CD14-positive monocyte (primary cell): ENCODE results near the gene SPART. TPM values are rescaled to one million over a fixed set of nuclear protein-coding genes. Genes with fewer than 3 reads are reported as not detected.

Source experiments
- DNase-seq, 3 donors: peaks; one replicate each; pipeline ENCODE4 v3.0.0-alpha.2; 2011 to 2022
- H2AFZ ChIP-seq: 2 replicates; pipeline ENCODE4 v1.6.0; 2012; ENCODE audit warnings: mild to moderate bottlenecking, low read depth, low read length, inconsistent platforms; ENCODE audit not compliant: insufficient read depth, poor library complexity, severe bottlenecking
- H3K27ac ChIP-seq, 2 donors: 1 replicate in 1 of 2; 2 replicates in 1 of 2; pipeline ENCODE4 v1.5.1; 2012 to 2013; ENCODE audit warnings: low read length in 2 of 2, control low read depth in 1 of 2, inconsistent platforms in 1 of 2, low read depth in 1 of 2, mild to moderate bottlenecking in 1 of 2
- H3K27me3 ChIP-seq, 2 donors: one replicate each; pipeline versions ENCODE4 v1.6.0 to v1.6.1; 2011 to 2013; ENCODE audit warnings: low read length in 2 of 2; ENCODE audit not compliant: control insufficient read depth in 2 of 2, insufficient read depth in 2 of 2
- H3K36me3 ChIP-seq, 2 donors: replicated peaks in 1 of 2; 1 replicate in 1 of 2; 2 replicates in 1 of 2; pipeline versions ENCODE4 v1.5.1 to v1.6.1; 2012 to 2013; ENCODE audit warnings: low read length in 2 of 2, control low read depth in 1 of 2, inconsistent platforms in 1 of 2, mild to moderate bottlenecking in 1 of 2; ENCODE audit not compliant: insufficient read depth in 2 of 2, control insufficient read depth in 1 of 2
- H3K4me1 ChIP-seq, 2 donors: 1 replicate in 1 of 2; 2 replicates in 1 of 2; pipeline versions ENCODE4 v1.5.1 to v1.6.1; 2012 to 2013; ENCODE audit warnings: low read length in 2 of 2, control low read depth in 1 of 2, inconsistent platforms in 1 of 2, mild to moderate bottlenecking in 1 of 2, moderate library complexity in 1 of 2; ENCODE audit not compliant: insufficient read depth in 2 of 2, control insufficient read depth in 1 of 2
- H3K4me2 ChIP-seq: replicated peaks from 2 replicates; pipeline ENCODE3; 2012; ENCODE audit warnings: low read length, moderate library complexity, mild to moderate bottlenecking; ENCODE audit not compliant: poor library complexity, severe bottlenecking; ENCODE audit errors: extremely low read depth
- H3K4me3 ChIP-seq, 3 experiments: fragments of 200-600 bp in 1 of 3; sonication (generic) in 1 of 3; replicated peaks in 1 of 3; 1 replicate in 2 of 3; 2 replicates in 1 of 3; pipeline ENCODE4 v1.5.1; 2011 to 2013; ENCODE audit warnings: low read length in 3 of 3, mild to moderate bottlenecking in 3 of 3, control low read depth in 2 of 3, low read depth in 2 of 3, inconsistent platforms in 1 of 3, moderate library complexity in 1 of 3
- H3K79me2 ChIP-seq: 2 replicates; pipeline ENCODE4 v1.6.0; 2012; ENCODE audit warnings: mild to moderate bottlenecking, control low read depth, inconsistent platforms, low read length, moderate library complexity; ENCODE audit not compliant: insufficient read depth
- H3K9ac ChIP-seq: 2 replicates; pipeline ENCODE4 v1.6.0; 2017; ENCODE audit warnings: low read length, mild to moderate bottlenecking; ENCODE audit not compliant: insufficient read depth, poor library complexity, severe bottlenecking
- H3K9me3 ChIP-seq, 2 donors: replicated peaks in 1 of 2; 1 replicate in 1 of 2; 2 replicates in 1 of 2; pipeline versions ENCODE4 v1.5.1 to v1.6.1; 2012 to 2013; ENCODE audit warnings: low read length in 2 of 2, control low read depth in 1 of 2; ENCODE audit not compliant: control insufficient read depth in 1 of 2, insufficient read depth in 1 of 2
- H4K20me1 ChIP-seq: 2 replicates; pipeline ENCODE4 v1.6.0; 2012; ENCODE audit warnings: mild to moderate bottlenecking, low read length, control low read depth, moderate library complexity; ENCODE audit not compliant: insufficient read depth
- H3K27ac Mint-ChIP-seq, 7 donors: one replicate each; pipeline ENCODE4 v1.8.0; 2020; ENCODE audit warnings: mild to moderate bottlenecking in 7 of 7, mixed read lengths in 7 of 7, moderate library complexity in 6 of 7, inconsistent platforms in 2 of 7
- H3K27me3 Mint-ChIP-seq, 3 donors: one replicate each; pipeline ENCODE4 v1.8.0; 2021 to 2022; ENCODE audit warnings: low read depth in 3 of 3, mild to moderate bottlenecking in 3 of 3, mixed read lengths in 3 of 3, moderate library complexity in 3 of 3, inconsistent platforms in 1 of 3
- H3K36me3 Mint-ChIP-seq, 2 donors: one replicate each; pipeline ENCODE4 v1.8.0; 2020; ENCODE audit warnings: mixed read lengths in 2 of 2, inconsistent platforms in 1 of 2, mild to moderate bottlenecking in 1 of 2
- H3K4me1 Mint-ChIP-seq: one replicate; pipeline ENCODE4 v1.8.0; 2020; ENCODE audit warnings: mild to moderate bottlenecking, mixed read lengths
- H3K4me3 Mint-ChIP-seq, 2 donors: one replicate each; pipeline ENCODE4 v1.8.0; 2020; ENCODE audit warnings: mild to moderate bottlenecking in 2 of 2, mixed read lengths in 2 of 2, moderate library complexity in 1 of 2
- H3K9me3 Mint-ChIP-seq, 7 donors: one replicate each; pipeline ENCODE4 v1.8.0; 2020 to 2022; ENCODE audit warnings: mixed read lengths in 7 of 7, mild to moderate bottlenecking in 6 of 7, moderate library complexity in 6 of 7, inconsistent platforms in 2 of 7
- WGBS: methylation state at CpG from one replicate; pipeline ENCODE4 v1.1.5; 2013; ENCODE audit warnings: missing lambda C conversion rate; ENCODE audit not compliant: insufficient coverage; 5-methylcytosine and 5-hydroxymethylcytosine counted together
- intact Hi-C, 2 donors: fragments of 100-400 bp; cut with micrococcal nuclease; formaldehyde crosslinking; loops; one replicate each; pipeline versions ENCODE4 v1.15.0 to v1.15.1; 2023
- polyA plus RNA-seq, 3 donors: library from polyadenylated mRNA; depleted of rRNA in 1 of 3; unstranded in 2 of 3; stranded (reverse) in 1 of 3; fragments of 300-500 nt in 2 of 3; fragments of >200 nt in 1 of 3; fragmentation: Illumina TruSeq in 2 of 3; gene quantifications; 1 replicate in 2 of 3; 2 replicates in 1 of 3; pipeline ENCODE4 v1.2.3, GENCODE V29; 2012 to 2021
- TF ChIP-seq, protein P1 (sequence below): fragments of 200-600 bp; IDR thresholded peaks from one replicate; pipeline ENCODE4 v1.8.0; 2022; ENCODE audit warnings: antibody characterized with exemption, mild to moderate bottlenecking

Gene SPART
- polyA plus RNA-seq, 3 donors, result 24.4 to 37.0 (median 29.8) TPM

- Histone ChIP-seq H3K9ac (no peak overlapping the region), H3K36me3 (no peaks in the 10 kb centered on the region), H3K79me2 (no peaks in the 10 kb centered on the region), H2AFZ (no peak overlapping the region), H3K9me3 (no peaks in the 10 kb centered on the region), H3K4me1 (no peaks in the 10 kb centered on the region), H4K20me1 (no peaks in the 10 kb centered on the region), H3K4me3 (no peak overlapping the region), H3K27ac (no peak overlapping the region), H3K4me2 (no peak overlapping the region), H3K27me3 (no peaks in the 10 kb centered on the region)
- no peaks in the 10 kb centered on the region for H3K27me3 Mint-ChIP-seq
- no peak for DNase-seq
- no peaks in the 10 kb centered on the region for H3K4me1 Mint-ChIP-seq
- TF ChIP-seq, protein P1, sequence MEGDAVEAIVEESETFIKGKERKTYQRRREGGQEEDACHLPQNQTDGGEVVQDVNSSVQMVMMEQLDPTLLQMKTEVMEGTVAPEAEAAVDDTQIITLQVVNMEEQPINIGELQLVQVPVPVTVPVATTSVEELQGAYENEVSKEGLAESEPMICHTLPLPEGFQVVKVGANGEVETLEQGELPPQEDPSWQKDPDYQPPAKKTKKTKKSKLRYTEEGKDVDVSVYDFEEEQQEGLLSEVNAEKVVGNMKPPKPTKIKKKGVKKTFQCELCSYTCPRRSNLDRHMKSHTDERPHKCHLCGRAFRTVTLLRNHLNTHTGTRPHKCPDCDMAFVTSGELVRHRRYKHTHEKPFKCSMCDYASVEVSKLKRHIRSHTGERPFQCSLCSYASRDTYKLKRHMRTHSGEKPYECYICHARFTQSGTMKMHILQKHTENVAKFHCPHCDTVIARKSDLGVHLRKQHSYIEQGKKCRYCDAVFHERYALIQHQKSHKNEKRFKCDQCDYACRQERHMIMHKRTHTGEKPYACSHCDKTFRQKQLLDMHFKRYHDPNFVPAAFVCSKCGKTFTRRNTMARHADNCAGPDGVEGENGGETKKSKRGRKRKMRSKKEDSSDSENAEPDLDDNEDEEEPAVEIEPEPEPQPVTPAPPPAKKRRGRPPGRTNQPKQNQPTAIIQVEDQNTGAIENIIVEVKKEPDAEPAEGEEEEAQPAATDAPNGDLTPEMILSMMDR, result no peak
- H3K27ac Mint-ChIP-seq, result no peak overlapping the region
- 100% methylated on average over 2 of the region's 4 CpGs for WGBS
- peaks cover 0 to 2% (median 0%) of the 10 kb centered on the region in 7 donors for H3K9me3 Mint-ChIP-seq
- no peak overlapping the region for H3K4me3 Mint-ChIP-seq
- H3K36me3 Mint-ChIP-seq, result peaks cover 3 to 8% of the 10 kb centered on the region in 2 donors
- intact Hi-C loops, result no loop called here
Observed at GRCh38 chr13:36371185-36371584, 25.0 kb upstream of the SPART start.

DNA sequence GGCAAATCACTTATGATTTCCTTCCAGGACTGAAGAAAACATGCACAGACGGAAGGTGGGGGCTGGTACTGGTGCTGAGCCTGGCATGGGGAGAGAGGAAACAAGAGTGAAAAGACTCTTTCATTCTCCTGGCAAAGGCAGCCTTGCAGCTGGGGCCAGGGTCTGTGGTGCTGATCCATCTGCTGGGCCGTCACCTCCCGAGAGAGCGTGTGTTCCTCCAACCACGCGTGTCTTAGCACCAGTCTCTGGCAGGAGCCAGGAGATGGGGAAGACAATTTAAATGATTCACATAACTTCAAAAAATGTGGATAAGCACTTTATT is 23.9 kb upstream of the SPART start:
- H3K36me3 Mint-ChIP-seq, result peaks cover 5 to 8% of the 10 kb centered on the region in 2 donors
- H3K36me3 ChIP-seq, result no peaks in the 10 kb centered on the region
- H3K4me3 Mint-ChIP-seq, result no peak overlapping the region
- no peak overlapping the region for H3K4me2 ChIP-seq
- TF ChIP-seq, protein P1, result no peak
- no peaks in the 10 kb centered on the region for H3K27me3 Mint-ChIP-seq
- H3K27me3 ChIP-seq, result no peaks in the 10 kb centered on the region
- H3K9me3 ChIP-seq, result no peaks in the 10 kb centered on the region
- no peak overlapping the region for H3K4me3 ChIP-seq
- H3K9ac ChIP-seq, result no peak overlapping the region
- no peaks in the 10 kb centered on the region for H3K4me1 Mint-ChIP-seq
- DNase-seq, result no peak
- no CpG with 5 or more reads among the region's 6 CpGs for WGBS
- no peaks in the 10 kb centered on the region for H4K20me1 ChIP-seq
- H3K27ac ChIP-seq, result no peak overlapping the region
- intact Hi-C loops, result no loop called here
- H2AFZ ChIP-seq, result no peak overlapping the region
- no peaks in the 10 kb centered on the region for H3K79me2 ChIP-seq
- no peaks in the 10 kb centered on the region for H3K4me1 ChIP-seq
- H3K27ac Mint-ChIP-seq, result no peak overlapping the region
- peaks cover 0 to 2% (median 0%) of the 10 kb centered on the region in 7 donors for H3K9me3 Mint-ChIP-seq
